HG02981 (cell line): ENCODE results near the gene EIF4B.
A peak's percentile ranks its signal among the peaks of the same experiment; 100 is the strongest.

Experiments
- ATAC-seq: cut with Tn5 transposase; IDR thresholded peaks from one replicate; pipeline ENCODE4 v1.9.1; 2021; ENCODE audit warnings: mild to moderate bottlenecking, moderate library complexity; ENCODE audit not compliant: unreplicated experiment

The EIF4B gene

DNA sequence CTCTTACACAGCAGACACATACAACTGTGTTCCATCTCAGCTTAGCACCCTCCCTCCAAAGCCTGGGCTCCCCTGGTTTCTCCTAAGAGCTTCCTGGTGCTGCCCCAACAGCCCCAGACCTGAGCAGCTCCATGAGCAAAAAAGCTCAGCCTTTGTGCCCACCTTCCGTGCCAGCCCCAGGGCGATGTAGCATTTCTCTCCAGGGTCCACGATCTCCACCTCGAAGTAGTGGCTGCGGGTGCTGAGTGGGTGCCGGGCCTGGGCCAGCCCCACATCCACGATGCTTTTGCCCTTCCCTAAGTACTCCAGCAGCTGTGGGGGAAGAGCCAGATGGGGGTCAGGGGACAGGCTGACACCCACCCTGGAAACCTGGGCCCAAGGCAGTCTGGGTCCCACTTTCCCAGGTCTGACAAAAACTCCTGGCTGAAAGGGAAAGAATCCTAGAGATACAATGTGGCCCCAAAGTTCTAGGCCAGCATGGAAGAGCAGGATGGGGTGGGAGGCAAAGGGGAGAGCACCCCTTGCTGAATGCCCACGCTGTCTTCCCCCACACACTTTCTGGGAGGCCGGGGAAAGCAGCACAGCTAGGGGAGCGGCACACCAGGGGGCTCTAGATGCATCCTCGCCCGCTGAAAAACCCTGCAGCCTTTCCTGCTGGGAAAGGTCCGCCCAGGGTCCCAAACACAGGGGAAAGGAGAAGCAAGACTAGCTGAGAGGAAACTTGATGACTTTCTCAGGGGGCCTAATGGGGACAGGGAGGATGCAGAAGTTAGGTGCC lies 61.9 kb downstream of the EIF4B start:
- no peak for ATAC-seq

DNA sequence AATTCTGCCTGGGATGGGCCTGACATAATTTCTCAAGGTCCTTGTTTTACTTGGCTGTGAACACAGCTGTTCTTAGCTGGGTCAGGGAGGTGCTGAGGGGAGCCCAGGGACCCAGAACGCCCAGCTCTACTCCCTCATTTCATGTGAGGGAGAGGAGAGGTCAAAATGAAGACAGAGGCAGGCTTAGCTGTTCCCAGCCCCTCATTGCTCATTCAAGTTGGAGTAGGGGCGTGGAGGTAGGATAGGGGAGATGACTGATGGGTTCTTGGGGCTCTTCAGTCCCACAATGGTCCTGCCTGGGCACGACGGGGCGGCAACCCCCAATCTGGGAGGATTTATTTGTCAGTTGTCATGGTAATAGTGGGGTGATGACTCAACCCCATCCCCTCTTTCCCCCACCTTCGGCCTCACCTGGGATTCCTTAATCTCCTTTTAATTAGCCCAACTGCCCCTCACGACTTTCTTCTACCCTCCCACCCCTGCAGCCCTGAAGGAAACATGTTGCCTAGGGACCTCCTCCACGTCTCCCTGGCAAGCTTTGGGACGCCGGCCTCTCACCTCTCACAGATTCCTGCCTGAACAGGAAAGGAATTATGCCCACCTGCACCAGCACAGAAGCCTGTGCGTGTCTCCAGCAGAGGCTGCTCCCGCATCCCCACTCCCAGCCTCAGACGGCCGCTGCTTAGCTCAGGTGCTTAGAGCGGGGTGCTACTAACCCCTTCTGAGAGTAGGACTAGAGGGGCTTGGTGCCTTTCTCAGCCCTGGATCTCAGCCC lies 62.7 kb downstream of the EIF4B start:
- no peak for ATAC-seq

DNA sequence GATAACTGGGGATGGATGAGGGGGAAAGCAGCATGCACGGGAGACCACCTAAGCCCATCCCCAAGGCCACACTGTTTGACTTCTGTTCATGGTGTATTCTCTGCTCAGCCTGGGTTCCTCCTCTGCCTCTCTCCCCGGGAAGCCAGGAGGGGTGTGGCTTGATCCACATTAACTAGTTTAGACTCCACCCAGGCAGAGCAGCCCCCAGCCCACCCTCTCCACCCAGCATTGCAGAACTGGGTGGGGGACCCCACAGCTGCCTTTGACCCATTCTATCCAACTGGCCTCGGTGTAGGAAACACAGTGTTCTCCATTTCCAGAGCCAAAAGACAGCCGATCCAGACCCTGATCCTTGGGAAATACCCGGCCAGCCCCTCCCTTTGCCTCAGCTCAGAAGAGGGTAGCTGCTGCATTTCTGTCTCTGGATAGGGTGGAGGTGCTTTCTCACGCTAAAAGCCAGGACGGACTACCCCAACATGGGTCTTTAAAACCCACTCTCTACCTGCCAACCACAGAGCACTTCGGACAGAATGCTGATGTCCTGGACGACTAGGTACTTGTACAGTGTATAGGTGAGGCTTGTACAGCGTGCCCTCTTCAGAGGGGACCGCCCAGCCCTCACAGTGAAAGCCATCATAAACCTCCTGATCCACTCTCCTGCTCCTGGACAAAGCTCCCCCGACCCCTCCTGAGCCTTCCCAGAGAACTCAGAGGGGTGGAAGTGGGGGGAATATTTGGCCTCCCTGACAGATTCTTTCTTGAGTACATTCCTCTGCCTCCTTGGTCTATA lies 63.6 kb downstream of the EIF4B start:
- no peak for ATAC-seq

DNA sequence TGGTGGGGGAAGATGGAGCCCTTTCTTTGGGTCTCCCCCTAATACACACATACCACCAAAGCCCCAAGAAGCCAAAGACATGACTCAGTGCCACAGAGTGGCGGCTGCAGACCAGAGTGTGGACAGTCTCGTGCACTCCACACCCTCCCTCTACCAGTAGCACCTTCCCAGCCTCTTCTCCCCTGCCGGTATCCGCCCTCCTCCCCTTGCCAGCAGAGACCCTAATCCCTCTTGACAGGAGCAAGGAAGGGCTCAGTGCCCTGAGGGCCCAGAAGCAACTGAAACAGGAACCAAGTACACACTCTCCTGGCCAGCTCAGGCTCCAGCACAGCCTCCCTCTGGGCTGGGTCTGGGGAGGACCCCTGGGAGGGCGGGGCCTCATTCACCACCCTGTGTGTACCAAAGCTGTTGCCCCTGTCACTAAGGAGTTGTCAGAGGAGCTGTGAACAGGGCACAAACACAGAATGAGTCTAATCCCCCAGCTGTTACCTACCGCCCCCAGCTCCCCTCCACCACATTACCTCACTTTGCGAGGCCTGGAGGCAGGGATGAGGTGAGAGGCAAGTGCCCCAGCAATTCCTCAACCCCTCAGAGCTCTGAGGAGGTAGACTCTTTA lies 64.7 kb downstream of the EIF4B start:
- no peak for ATAC-seq

DNA sequence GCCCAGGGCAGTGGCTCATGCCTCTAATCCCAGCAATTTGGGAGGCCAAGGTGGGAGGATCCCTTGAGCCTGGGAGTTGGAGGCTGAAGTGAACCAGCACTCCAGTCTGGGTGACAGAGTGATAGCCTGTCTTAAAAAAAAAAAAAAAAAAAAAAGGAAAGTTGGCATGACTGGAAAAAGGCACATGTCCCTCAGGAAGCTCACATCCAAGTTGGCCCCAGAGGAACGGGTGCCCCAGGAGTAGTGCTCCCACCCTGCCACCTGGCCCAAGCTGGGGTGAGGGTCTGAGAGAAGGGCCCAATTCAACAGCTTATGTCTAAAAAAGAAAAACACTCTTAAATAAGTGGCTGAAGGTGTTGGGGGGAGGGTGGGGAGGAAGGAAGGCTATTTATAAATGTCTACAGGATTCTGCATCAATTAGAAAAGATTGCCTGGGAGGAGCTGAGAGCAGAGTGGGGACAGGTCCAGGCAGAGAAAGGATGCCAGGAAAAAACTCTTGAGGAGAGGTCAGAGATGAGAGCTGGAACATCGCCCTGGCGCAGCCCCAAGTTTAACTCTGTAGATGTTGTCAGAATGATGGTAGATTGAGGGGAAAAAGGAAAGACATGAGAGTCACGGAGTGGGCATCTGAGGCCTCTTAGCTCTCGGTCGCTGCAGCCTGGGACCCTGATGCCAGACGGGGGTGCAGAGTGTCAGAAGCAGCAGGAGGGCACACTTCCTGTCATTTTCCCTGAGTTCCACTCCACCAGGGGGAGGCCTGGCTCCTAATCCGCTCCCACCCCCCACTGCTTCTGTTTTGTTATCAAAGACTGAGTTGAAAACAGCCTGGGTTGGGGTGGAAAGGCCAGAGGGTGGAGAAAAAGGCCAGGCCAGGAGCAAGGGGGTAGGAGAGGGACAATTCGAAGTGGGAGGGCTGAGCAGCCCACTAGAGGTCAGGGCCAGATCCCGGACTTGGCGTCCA lies 65.6 kb downstream of the EIF4B start:
- ATAC-seq, result no peak

DNA sequence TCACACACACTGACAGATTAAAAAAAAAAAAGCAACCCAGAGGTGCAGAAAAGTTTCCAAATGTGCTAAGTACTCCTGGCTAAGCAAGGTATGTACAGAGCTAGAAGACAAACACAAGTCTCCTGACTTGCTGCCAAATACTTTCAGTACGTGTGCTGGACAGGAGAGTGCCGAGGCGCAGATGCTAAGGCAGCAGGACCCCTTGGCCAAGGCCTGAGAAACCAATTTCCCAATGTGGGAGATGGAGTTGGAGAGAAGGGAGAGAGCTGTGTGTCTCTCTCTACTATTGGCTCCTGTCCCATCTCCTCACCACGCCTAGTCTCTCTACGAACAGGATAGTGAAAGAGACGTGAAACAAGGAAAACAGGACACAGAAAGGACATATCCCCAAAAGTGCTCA lies 67.6 kb downstream of the EIF4B start:
- ATAC-seq, result no peak

DNA sequence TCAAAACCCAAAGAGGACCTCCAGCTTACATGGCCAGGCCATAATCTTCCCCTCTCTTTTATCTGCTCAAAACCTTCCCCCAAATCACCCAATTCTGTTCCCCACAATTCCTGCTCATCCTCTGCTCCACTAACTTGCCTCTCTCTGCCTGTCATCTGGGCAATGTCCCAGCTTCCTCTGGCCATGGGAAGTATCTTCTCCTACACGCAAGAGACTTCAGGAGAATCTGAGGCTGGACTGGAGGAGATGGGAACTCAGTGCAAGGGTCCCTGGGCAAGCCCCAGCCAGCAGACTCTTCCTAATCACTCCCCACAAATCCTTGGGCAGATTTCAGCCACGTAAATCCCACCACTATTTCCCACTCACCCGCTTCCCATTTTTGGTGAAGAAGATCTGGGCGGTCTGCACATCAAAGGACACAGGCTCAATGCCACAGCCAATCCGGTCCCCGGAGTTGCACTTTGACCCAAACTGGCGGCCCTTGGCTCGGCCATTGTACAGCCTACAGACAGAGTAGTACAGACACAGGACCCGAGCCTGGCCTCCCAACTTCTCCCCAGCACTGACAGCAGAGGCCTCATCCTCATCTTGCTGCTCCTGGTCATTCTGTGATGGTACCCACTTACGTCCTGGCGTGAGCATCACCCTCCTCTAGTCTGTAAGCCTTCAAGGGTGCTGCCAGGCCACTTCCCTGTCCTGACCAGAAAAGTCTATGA lies 68.2 kb downstream of the EIF4B start:
- no peak for ATAC-seq

DNA sequence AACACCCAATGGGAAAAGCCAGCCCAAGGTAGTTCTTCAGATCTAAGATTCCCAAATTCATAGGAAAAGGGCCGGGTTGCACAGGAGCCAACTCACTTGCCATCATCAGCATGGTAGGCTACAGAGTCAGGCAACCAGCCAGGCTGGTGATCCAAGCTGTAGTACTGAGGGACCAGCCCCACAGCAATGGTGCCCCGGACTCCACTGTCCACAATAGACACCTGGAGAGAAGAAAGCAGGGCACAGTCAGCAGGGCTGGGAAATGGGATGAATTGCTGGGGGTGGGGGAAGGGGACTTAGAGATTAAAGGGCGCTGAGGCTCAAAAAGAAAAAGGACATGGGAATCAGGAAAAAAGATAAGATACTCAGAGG lies 68.7 kb downstream of the EIF4B start:
- no peak for ATAC-seq

DNA sequence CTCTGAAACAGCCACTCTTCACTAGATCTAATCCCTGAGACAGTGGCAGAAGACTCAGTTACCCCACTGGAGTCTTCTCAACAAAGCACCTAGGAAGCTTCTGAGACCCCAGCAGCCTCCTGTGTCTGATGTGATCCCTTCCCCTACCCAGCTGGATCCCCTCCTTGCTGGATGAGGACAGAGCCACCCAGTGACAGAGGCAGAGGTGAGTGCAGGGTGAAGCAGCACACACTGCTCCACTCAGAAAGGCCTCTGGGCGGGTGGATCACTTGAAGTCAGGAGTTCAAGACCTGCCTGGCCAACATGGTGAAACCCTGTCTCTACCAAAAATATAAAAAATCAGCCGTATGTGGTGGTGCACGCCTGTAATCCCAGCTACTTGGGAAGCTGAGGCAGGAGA lies 70.2 kb downstream of the EIF4B start:
- no peak for ATAC-seq

DNA sequence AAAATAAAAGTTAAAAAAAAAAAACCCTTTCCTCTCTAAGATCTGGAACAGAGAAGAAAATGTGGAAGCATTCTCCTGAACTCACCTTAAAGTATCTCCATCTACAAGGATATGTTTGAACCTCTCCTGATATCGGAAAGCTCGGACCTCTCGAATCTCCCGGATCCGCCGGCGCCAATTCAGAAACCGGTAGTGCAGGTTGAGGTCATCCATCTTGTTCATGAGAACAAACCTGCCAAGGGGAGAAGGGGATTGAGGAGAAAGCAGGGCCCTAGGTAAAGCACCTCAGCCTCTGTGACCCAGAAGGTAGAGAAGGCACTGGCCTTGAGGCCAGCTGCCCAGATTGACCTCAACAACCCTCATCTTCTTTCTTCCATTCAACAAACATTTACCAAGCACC lies 70.8 kb downstream of the EIF4B start:
- no peak for ATAC-seq

DNA sequence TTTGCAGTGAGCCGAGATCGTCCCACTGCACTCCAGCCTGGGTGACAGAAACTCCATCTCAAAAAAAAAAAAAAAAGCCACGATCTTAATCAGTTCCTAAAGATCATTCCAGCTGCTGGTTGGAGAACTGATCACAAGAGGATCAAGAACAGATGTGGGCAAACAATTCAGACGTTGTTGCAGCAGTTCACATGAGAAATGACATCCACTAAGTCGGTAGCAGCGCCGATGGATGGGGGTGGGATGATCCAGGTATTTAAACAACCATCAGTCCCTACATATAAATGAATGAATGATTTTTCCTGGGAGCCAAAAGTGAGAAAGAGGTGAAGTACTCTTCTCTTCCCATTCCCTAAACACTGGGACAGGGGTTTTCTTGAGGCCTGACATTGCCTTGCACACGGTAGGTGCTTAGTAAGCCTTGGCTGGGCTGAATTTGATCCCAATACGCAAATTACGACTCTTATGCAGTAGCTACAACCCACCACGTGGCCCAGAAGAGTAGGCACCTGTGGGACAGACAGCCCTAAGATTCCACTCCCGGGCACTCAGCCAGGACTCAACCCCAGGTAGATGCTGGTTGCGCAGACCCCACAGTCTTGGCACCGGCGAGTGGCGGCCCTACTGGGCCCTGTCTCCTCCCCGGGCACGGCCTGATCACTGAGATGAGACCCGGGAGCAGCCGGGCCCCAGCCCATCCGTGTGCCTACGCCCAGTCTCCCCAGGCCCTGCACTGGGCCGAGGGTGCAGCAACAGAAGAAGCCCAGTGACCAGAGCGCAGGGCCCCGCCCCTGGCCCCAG lies 72.4 kb downstream of the EIF4B start:
- peak; percentile 17 for ATAC-seq

DNA sequence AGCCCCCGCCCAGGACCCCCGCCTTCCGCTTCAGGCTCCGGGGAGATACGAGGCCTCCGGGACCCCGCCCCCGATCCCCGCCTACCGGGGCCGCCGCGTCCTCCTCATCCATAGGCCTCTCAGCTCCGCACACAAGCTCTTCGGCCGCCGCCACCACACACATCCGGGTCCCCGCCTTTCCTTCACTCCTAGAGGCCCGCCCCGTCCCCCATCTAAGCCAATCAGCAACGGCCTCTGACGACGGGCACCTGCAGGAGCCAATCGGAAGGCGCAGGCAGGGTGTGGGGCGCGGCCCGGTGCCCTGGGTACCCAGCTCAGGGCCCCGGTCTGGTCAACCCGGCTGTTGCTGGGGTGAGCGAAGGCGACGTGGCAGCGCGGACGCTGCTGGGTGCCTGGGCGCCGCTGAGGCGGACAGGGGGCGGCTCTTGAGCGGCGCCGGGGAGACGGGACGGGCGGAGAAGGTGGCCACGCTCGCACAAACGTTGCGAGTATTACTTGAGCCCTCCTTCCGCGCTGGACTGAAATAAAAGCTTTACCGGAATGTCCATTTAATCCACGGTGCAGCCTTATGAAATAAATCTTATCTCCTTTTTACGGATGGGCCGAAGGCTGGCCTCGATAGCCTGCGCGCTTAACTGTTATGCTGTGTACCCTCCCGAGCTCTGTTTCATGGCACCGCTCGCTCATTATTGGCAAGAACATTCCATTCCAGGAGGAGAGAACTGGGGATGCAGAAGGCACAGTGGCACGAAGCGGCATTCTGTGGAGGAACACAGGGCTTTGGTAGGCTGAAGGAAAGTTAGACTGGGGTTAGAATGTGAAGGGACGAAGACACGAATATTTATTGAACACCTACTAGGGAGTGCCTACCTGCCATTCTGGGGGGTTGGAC lies 73.2 kb downstream of the EIF4B start, which contains the start of gene SPRYD3:
Gene SPRYD3, minus strand, starts transcription at position 165 of the 892 bp plus-strand sequence. Its CDS starts 57 bp downstream, at position 108.
- peak; percentile 99 for ATAC-seq

DNA sequence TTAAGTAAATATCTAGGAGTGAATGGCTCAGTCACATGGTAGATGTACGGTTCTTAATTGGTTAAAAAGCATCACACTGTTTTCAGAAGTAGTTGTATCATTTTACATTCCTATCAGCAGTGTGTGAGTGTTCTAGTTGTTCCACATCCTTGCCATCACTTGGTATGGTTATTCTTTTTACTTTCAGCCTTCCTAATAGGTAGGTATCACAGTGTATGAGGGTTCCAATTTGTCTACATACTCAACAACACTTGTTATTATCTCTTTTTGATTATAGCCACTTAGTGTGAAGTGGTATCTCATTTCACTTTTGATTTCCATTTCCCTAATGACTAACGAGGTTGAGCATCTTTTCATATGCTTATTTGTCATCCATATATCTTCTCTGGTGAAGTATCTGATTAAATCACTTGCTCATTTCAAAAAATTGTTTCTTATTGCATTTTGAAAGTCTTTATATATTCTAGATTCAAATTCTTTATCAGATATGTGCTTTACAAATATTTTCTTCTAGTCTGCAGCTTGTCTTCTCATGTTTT lies 76.5 kb downstream of the EIF4B start:
- no peak for ATAC-seq

DNA sequence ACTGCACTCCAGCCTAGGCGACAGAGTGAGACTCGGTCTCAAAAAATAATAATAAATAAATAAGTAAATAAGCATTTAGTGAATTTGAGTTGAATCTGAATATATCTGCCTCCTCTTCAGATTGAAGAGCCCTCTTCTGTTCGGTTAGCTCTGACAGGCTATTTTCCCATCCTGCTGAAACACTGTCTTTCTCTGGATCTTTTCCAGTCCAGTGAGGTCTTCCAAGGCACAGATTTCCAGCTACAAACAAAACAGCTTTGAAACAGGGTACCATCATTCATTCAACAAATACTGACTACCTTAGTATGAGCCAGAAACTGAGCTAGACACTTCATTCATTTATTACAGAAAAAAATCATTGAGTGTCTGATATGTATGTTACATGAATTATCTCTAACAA lies 80.1 kb downstream of the EIF4B start:
- no peak for ATAC-seq

DNA sequence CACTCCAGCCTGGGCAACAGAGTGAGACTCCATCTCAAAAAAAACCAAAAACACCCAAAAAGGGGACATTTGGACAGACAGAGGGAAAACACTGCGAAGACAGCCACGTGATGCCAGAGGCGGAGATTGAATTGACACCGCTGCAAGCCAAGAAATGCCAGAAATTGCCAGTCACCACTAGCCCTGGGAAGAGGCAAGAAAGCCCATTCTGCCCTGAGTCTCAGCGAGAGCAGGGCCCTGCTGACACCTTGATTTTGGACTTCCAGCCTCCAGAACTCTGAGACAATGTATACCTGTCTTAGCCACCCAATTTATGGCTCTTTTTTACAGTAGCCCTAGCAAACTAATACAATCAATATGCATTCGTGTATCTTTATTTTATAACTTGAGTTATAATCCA lies 83.8 kb downstream of the EIF4B start:
- no peak for ATAC-seq

DNA sequence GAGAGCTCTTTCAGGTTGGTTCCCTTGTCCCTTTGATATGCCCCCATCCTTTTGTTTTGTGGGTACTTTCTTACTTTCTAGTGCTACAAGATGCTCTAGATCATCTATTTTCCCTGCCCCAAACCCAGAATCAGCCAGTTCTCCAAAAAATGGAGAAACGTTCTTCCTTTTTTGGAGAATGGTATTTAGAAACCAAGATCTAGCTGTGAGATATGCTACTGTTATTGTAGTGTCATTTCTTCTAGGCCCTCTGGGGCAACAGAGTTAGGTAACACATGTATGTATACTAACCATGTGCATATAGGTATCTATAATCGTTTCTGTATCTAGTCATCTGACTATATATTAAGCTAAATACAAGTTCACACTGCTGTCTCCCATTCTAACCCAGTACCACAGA lies 84.3 kb downstream of the EIF4B start:
- ATAC-seq, result no peak

DNA sequence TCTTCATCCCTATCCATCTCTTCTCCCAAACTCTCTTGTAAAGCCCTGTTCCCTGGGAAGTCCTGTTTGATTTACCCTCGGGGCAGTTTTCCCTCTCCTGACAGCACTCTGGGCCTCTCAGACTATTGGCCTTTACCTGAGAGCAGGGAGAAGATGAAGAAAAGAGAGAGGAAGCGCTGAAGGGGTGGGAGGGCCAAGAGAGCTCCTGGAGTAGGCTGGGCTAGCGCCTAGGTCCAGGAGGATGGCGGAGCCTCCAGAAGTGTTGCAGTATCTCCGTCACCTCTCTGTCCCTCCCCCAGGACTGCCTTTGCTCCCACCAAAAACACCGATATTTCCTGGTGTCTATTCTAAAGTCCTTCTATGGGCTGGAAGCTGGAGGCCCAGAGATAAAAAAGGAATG lies 85.5 kb downstream of the EIF4B start:
- ATAC-seq, result no peak
